Mucosa of rectum (tissue), 2 donors: Measurements from ENCODE around the gene S1PR5.

Experiments used
- H3K27ac ChIP-seq, 2 donors: one replicate each; pipeline ENCODE4 v1.7.0; 2013; ENCODE audit warnings: inconsistent platforms in 2 of 2, low read depth in 2 of 2, low read length in 2 of 2
- H3K27me3 ChIP-seq, 2 donors: one replicate each; pipeline ENCODE4 v1.7.0; 2013; ENCODE audit warnings: low read length in 2 of 2; ENCODE audit not compliant: control insufficient read depth in 2 of 2, insufficient read depth in 2 of 2
- H3K36me3 ChIP-seq, 2 donors: one replicate each; pipeline ENCODE4 v1.7.0; 2013; ENCODE audit warnings: low read length in 2 of 2; ENCODE audit not compliant: control insufficient read depth in 2 of 2, insufficient read depth in 2 of 2
- H3K4me1 ChIP-seq, 2 donors: one replicate each; pipeline ENCODE4 v1.7.0; 2013; ENCODE audit warnings: low read length in 2 of 2, mild to moderate bottlenecking in 1 of 2; ENCODE audit not compliant: control insufficient read depth in 2 of 2, insufficient read depth in 2 of 2
- H3K4me3 ChIP-seq, 2 donors: one replicate each; pipeline ENCODE4 v1.7.0; 2013; ENCODE audit warnings: low read length in 2 of 2
- H3K9ac ChIP-seq, 2 donors: one replicate each; pipeline ENCODE4 v1.7.0; 2013; ENCODE audit warnings: low read length in 2 of 2, low read depth in 1 of 2, mild to moderate bottlenecking in 1 of 2
- H3K9me3 ChIP-seq, 2 donors: one replicate each; pipeline ENCODE4 v1.7.0; 2013; ENCODE audit warnings: low read length in 2 of 2; ENCODE audit not compliant: control insufficient read depth in 2 of 2
- donor health status: healthy.
- donor health status: Normal muscosa, but diverticular disease.

Gene S1PR5, protein sequence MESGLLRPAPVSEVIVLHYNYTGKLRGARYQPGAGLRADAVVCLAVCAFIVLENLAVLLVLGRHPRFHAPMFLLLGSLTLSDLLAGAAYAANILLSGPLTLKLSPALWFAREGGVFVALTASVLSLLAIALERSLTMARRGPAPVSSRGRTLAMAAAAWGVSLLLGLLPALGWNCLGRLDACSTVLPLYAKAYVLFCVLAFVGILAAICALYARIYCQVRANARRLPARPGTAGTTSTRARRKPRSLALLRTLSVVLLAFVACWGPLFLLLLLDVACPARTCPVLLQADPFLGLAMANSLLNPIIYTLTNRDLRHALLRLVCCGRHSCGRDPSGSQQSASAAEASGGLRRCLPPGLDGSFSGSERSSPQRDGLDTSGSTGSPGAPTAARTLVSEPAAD

DNA sequence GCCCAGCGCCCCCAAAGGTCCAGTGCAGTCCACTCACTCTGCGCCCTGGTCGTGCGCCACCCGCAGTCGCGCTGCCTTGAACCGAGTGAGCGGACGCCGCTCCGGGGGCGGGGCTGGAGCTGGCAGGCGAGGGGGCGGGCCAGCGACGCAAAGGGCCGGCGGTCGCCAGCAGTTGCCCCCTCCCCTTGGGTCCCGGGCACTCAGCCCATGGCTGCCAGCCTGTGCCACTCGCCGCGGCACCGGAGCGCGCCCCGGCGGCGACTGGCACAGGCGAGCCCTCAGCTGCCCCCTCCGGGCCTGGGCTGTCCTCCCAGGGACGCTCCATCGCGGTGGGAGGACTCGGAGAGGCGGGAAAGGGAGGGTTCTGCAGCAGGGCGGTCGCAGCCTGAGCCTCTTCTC, at the start of gene S1PR5:
Gene S1PR5 (minus strand): TSS at position 87 of the 399 bp plus-strand sequence. CDS start 2,436 bp downstream, outside the sequence.
- Histone ChIP-seq H3K36me3 (no peaks in the 10 kb centered on the region), H3K9ac (no peak within 1 kb of the TSS), H3K9me3 (no peaks in the 10 kb centered on the region), H3K4me3 (no peak within 1 kb of the TSS), H3K4me1 (peaks cover 5 to 8% of the 10 kb centered on the region in 2 donors), H3K27ac (no peak within 1 kb of the TSS), H3K27me3 (peaks cover 56 to 58% of the 10 kb centered on the region in 2 donors)

DNA sequence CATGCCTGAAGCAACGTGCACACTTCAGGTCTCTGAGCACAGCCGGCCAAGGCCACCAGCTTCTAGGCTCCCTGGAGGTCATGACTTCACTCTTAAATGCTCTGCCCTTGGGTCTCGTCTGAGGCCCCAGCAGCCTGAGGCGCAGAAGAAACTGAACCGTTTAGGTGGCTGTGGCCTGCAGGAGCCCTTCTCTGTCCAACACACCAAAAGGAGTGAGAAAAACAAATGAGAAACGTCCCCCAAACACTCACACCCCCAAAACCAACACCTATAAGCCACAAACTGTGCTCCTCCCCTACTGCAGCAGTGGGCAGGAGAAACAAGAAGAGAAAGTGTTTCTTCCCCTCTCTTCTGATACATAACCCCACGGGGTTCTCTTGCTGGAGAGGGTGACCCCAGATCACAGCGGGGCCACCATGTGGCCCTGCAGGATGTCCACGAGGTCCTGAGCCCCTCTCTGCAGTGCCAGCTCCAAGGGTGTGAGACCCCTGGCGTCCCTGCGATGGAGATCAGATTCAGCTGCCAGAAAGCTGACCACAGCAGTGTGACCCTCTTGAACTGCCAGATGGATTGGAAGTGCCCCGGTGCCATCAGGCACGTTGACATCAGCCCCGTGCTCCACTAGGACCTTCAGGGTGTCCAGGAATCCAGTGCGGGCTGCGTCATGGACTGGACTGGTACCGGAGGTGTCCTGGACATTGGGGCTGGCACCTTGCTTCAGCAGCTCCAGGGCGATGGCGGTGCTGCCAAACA, 49.6 kb upstream of the S1PR5 start:
- Histone ChIP-seq H3K4me1 (peaks cover 35 to 38% of the 10 kb centered on the region in 2 donors), H3K4me3 (peak overlapping the region in 1 of 2 donors; percentile 74), H3K9ac (peak overlapping the region; percentile 70)

DNA sequence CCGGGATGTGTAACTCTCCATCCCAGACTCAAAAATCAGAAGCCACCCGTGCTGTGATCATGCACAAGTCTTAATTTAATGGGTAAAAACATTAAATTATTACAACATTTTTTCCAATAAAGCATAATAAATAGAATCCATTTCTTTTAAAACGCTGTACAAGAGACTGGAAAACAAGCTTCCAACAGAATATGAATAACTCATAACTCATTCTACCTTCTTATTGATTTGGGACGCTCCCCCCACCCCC, 49.1 kb upstream of the S1PR5 start:
- Histone ChIP-seq H3K27ac (peak overlapping the region; percentile 79 to 86), H3K9ac (peak overlapping the region; percentile 70), H3K36me3 (no peaks in the 10 kb centered on the region), H3K27me3 (no peaks in the 10 kb centered on the region), H3K9me3 (no peaks in the 10 kb centered on the region), H3K4me3 (peak overlapping the region; percentile 74 to 86), H3K4me1 (peaks cover 35 to 38% of the 10 kb centered on the region in 2 donors)

More for the DNA sequence above, 49.6 kb upstream of the S1PR5 start:
- Histone ChIP-seq H3K9me3 (no peaks in the 10 kb centered on the region), H3K27me3 (no peaks in the 10 kb centered on the region), H3K27ac (peak overlapping the region; percentile 79 to 86), H3K36me3 (no peaks in the 10 kb centered on the region)

DNA sequence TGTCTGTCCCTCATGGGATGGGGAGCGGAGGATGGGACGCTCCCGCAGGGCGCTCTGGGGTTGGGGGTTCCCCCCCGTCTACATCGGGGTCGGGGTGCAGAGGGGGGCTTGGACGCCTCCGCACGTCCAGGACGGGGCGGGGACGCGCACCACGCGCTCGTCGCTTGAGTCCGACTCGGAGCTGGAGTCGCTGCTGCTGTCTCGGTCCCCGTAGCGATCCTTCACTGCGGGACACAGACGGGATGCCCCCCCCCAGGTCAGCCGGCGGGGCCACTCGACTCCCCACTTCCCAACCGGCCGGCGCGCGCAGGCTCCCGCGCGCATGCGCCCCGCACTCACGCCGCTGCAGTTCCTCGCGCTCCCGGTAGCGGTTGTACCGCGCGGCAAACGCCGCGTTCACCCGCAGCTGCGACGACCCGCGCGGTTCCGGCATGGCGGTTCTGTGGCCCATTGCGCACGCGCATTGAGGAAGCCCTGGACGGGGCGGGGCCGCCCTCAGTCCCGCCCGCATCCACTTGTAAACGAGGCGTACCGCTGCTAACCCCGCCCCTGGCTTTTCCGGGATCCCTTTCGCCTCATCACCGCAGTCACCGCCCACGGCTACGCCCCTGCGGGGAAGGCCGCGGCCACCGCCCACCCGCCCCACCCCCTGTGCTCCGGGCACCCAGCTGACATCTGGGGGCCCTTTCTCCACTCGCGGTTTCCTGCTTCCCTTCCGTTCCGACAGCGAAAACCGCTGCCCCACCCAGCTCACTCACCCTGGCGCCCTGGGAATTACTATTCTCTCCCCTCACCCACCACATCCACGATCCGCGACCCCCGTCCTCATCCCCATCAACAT, 48.5 kb upstream of the S1PR5 start, which contains the start of gene KRI1:
Gene KRI1 (minus strand): TSS at position 444 of the 841 bp plus-strand sequence. CDS start 11 bp downstream, at position 433.
- Histone ChIP-seq H3K4me1 (peaks cover 35 to 38% of the 10 kb centered on the region in 2 donors), H3K9me3 (no peaks in the 10 kb centered on the region)

DNA sequence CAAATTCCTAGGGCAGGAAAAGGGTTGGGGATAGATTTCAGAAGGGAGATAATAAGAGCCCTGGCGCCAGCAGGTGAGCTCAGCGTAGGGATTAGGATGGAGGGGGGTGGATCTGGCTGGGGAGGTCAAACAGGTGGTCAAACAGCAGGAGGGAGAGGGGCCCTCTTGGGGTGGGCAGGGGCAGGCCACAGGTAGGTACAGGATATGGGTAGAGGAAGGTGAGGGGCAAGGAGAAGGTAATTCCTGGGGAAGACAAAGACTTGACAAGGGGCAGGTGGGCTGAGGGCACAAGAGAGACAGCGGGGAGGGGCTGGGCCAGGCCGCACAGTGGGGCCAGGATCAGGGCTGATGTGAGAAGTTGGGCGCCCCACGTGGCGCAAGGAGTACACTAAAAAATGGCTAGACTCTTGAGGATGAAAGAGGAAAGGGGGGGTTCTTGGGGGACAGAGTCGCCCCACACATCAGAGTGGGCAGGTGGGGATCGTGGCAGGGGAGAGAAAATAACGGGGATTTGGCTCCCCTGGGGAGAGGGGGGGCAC, 47.9 kb upstream of the S1PR5 start:
- Histone ChIP-seq H3K27me3 (no peaks in the 10 kb centered on the region), H3K27ac (peak overlapping the region; percentile 74 to 86), H3K36me3 (peaks cover 2 to 7% of the 10 kb centered on the region in 2 donors), H3K9ac (peak overlapping the region; percentile 88), H3K9me3 (no peaks in the 10 kb centered on the region), H3K4me1 (peaks cover 35 to 38% of the 10 kb centered on the region in 2 donors), H3K4me3 (peak overlapping the region; percentile 82 to 86)

More for the DNA sequence above, 48.5 kb upstream of the S1PR5 start, which contains the start of gene KRI1:
- no peaks in the 10 kb centered on the region for H3K27me3 ChIP-seq
- H3K36me3 ChIP-seq, result no peaks in the 10 kb centered on the region
- H3K27ac ChIP-seq, result peak within 1 kb of the TSS; percentile 79 to 86
- H3K9ac ChIP-seq, result peak within 1 kb of the TSS; percentile 88
- peak within 1 kb of the TSS; percentile 82 to 86 for H3K4me3 ChIP-seq

DNA sequence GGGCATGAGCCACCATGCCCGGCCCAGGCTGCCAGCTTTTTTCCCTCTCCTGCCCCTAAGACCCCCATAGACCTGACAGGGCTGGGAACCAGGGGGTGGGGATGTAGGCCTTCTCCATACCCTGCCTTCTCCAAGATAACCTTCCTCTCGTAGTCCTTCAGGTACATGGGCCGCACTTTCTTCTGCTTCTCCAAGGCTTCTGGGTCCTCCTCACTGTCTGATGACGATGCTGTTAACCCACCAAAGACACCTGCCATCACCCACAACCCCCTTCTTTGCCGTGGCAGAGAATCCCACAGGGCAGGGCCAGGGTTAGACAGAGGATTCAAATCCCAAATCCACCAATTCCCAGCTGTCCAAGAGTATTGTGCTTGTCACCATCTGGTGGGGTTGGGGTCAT, 45.4 kb upstream of the S1PR5 start:
- H3K27me3 ChIP-seq, result no peaks in the 10 kb centered on the region
- no peak overlapping the region for H3K27ac ChIP-seq
- no peaks in the 10 kb centered on the region for H3K9me3 ChIP-seq
- H3K4me1 ChIP-seq, result peaks cover 23% of the 10 kb centered on the region in 2 donors
- no peak overlapping the region for H3K9ac ChIP-seq
- H3K36me3 ChIP-seq, result peaks cover 19 to 24% of the 10 kb centered on the region in 2 donors
- H3K4me3 ChIP-seq, result no peak overlapping the region

DNA sequence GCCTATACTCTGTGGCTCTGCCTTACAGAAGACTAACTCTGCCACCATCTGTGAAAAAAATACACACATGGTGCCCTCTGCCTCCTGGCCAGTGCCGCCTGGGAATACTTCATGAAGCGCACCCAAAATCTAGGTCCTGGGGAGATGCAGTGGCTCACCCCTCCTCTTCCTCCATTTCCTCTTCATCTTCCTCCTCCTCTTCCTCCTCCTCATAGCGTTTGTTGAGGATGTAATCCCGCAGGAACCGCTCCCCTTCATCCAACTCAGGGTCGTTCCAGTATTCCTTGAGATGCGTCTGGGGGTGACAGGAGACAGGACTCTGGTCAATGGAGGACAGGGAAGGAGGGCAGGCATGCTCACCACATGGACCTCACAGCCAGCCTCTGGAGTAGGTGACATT, 42.9 kb upstream of the S1PR5 start:
- Histone ChIP-seq H3K4me3 (no peak overlapping the region), H3K9me3 (no peaks in the 10 kb centered on the region), H3K27me3 (no peaks in the 10 kb centered on the region), H3K27ac (no peak overlapping the region), H3K36me3 (peaks cover 26 to 38% of the 10 kb centered on the region in 2 donors), H3K9ac (no peak overlapping the region), H3K4me1 (peaks cover 6 to 7% of the 10 kb centered on the region in 2 donors)

DNA sequence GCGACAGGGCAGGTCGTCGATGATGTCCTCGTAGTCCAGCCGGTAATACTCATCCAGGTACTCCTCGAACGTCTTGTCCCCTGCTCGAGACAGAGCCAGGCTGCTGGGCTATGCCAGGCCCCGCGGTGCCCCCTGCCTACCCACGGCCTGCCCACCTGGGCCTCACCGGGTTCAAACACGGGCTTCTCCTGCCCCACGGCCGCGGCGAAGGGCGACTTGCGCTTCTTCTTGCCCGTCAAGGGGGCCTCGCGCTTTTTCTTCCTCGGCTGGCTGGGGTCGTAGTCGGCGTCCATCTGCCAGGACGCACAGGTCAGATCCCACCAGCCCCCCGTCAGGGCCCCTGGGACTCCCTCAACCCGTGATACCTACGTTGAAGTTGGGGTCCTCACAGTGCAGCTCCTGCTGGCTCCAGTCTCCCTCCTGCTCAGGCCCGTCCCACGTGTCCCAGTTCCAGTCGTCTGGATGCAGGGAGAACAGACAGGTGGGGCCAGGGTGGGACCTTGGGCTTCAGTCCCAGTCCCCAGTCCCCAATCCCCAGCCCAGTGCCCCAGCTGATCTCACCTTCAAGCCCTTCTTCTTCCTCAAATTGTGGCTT, 40.5 kb upstream of the S1PR5 start:
- Histone ChIP-seq H3K9me3 (no peaks in the 10 kb centered on the region), H3K4me1 (peaks cover 5 to 17% of the 10 kb centered on the region in 2 donors), H3K9ac (no peak overlapping the region), H3K27me3 (no peaks in the 10 kb centered on the region), H3K4me3 (no peak overlapping the region), H3K27ac (no peak overlapping the region), H3K36me3 (peaks cover 48 to 53% of the 10 kb centered on the region in 2 donors)

DNA sequence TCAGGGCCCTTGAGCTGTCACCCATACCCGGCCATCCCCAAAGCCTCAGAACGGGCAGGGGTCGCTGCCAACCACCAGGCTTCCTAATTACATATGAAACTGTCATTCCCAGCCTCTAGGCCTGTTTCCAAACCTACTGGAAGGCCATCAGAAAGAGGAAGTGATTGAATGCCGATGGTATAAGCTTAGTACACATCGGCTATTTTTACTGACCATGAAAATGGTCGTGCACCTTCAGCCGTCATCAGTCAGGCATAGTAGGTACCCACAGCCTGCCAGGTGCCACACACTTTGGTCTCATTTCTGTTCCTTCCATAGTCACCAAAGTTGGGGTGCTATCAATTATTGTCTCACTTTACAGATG, 38.3 kb upstream of the S1PR5 start:
- Histone ChIP-seq H3K4me3 (no peak overlapping the region), H3K4me1 (peaks cover 16 to 25% of the 10 kb centered on the region in 2 donors), H3K9ac (no peak overlapping the region), H3K36me3 (peaks cover 56 to 61% of the 10 kb centered on the region in 2 donors), H3K9me3 (no peaks in the 10 kb centered on the region), H3K27ac (no peak overlapping the region), H3K27me3 (no peaks in the 10 kb centered on the region)
